K562 (cell line): ENCODE data around the gene BACE1-AS. TPM values are rescaled to one million over a fixed set of nuclear protein-coding genes. Genes with fewer than 3 reads are reported as not detected.

Experiments
- ATAC-seq: fragments of 200-7000 bp; cut with Tn5 transposase; 3 replicates; pipeline ENCODE4 v1.9.1; 2020; ENCODE audit warnings: moderate library complexity
- BruUV-seq: library from RNA; stranded (reverse); fragments of 400-500 nt; replicated peaks from 2 replicates; lab custom pipeline; 2021; lab: Mats Ljungman, UMichigan
- CTCF ChIA-PET: fragments of 300-600 bp; formaldehyde crosslinking; extraction: SDS; loops from one replicate; lab custom pipeline; 2021; ENCODE audit warnings: low intra/inter-chr PET ratio; lab: Yijun Ruan, JAX
- POLR2A ChIA-PET: fragments of 300-600, 350-650 bp; sonication (Branson Sonifier 250); formaldehyde crosslinking; extraction: SDS; loops from one replicate; lab custom pipeline; 2021; ENCODE audit warnings: antibody characterized with exemption, inconsistent platforms; lab: Yijun Ruan, JAX
- DNase-seq, 4 experiments: peaks; one replicate each; pipeline versions ENCODE4 v3.0.0 to v3.0.0-alpha.2; 2011 to 2018; ENCODE audit warnings: low spot score in 3 of 4, mixed read lengths in 3 of 4; ENCODE audit errors: extremely low read depth in 1 of 4
- FAIRE-seq: peaks from 2 replicates; lab custom pipeline; 2011; peaks lifted over from hg19 to GRCh38; lab: Jason Lieb, UNC
- H2AFZ ChIP-seq: 2 replicates; pipeline ENCODE4 v1.6.0; 2011; ENCODE audit warnings: low read depth, low read length, control low read depth, inconsistent platforms
- H3K27ac ChIP-seq: fragments of 200-600 bp; 3 replicates; pipeline ENCODE4 v1.8.0; 2011; ENCODE audit warnings: low read depth, mild to moderate bottlenecking, control low read depth, inconsistent platforms, low read length, moderate library complexity, mixed read lengths; ENCODE audit errors: extremely low read depth
- H3K27me3 ChIP-seq, 2 experiments: fragments of 300-600 bp in 1 of 2; 2 replicates in 1 of 2; 3 replicates in 1 of 2; pipeline versions ENCODE4 v1.6.0 to v1.8.0; 2011; ENCODE audit warnings: inconsistent platforms in 2 of 2, low read length in 2 of 2, mild to moderate bottlenecking in 1 of 2, mixed read lengths in 1 of 2, moderate library complexity in 1 of 2; ENCODE audit not compliant: control insufficient read depth in 2 of 2, insufficient read depth in 2 of 2
- H3K36me3 ChIP-seq: fragments of 300-600 bp; 3 replicates; pipeline ENCODE4 v1.8.0; 2011; ENCODE audit warnings: mild to moderate bottlenecking, low read length, inconsistent platforms; ENCODE audit not compliant: control insufficient read depth, insufficient read depth
- H3K4me1 ChIP-seq, 2 experiments: fragments of 200-600 bp in 1 of 2; replicated peaks in 1 of 2; 2 replicates in 1 of 2; 3 replicates in 1 of 2; pipeline versions ENCODE4 v1.5.1 to v1.8.0; 2011; ENCODE audit warnings: inconsistent platforms in 2 of 2, low read length in 2 of 2, mild to moderate bottlenecking in 1 of 2, mixed read lengths in 1 of 2, moderate library complexity in 1 of 2; ENCODE audit not compliant: control insufficient read depth in 2 of 2, insufficient read depth in 2 of 2
- H3K4me2 ChIP-seq: 2 replicates; pipeline ENCODE4 v1.6.1; 2011; ENCODE audit warnings: low read length, control low read depth, inconsistent platforms, mixed read lengths; ENCODE audit not compliant: insufficient read depth
- H3K4me3 ChIP-seq: fragments of 200-600 bp; sonication (generic), shearing (Covaris generic); 2 replicates; pipeline ENCODE4 v1.5.1; 2016; ENCODE audit warnings: control low read depth, inconsistent platforms
- H3K79me2 ChIP-seq: fragments of 200-600 bp; 3 replicates; pipeline ENCODE4 v1.8.0; 2011; ENCODE audit warnings: low read length, inconsistent platforms; ENCODE audit not compliant: control insufficient read depth, insufficient read depth
- H3K9ac ChIP-seq, 2 experiments: 2 replicates each; pipeline versions ENCODE4 v1.6.0 to v1.6.1; 2011; ENCODE audit warnings: low read depth in 2 of 2, low read length in 2 of 2, control low read depth in 1 of 2, inconsistent platforms in 1 of 2, mild to moderate bottlenecking in 1 of 2, mixed read lengths in 1 of 2; ENCODE audit not compliant: insufficient read depth in 1 of 2
- H3K9me1 ChIP-seq: one replicate; pipeline ENCODE4 v1.6.0; 2011; ENCODE audit warnings: inconsistent platforms, mild to moderate bottlenecking, low read length, moderate library complexity; ENCODE audit not compliant: control insufficient read depth, insufficient read depth
- H3K9me3 ChIP-seq: replicated peaks from 2 replicates; pipeline ENCODE4 v1.5.1; 2011; ENCODE audit warnings: low read depth, low read length, inconsistent platforms; ENCODE audit not compliant: control insufficient read depth, insufficient read depth
- H4K20me1 ChIP-seq: replicated peaks from 2 replicates; pipeline ENCODE4 v1.6.1; 2011; ENCODE audit warnings: low read length, inconsistent platforms, mixed read lengths; ENCODE audit not compliant: control insufficient read depth, insufficient read depth
- ARNT ChIP-seq, 2 experiments: fragments of 450-650 bp; IDR thresholded peaks; 2 replicates each; pipeline ENCODE4 v1.6.1; 2016; ENCODE audit warnings: mild to moderate bottlenecking in 1 of 2
- CCNT2 ChIP-seq: IDR thresholded peaks from 2 replicates; pipeline ENCODE4 v1.6.1; 2011; ENCODE audit warnings: borderline replicate concordance, low read depth, mild to moderate bottlenecking, moderate library complexity, mixed read lengths, low read length; ENCODE audit not compliant: insufficient read length; ENCODE audit errors: extremely low read depth
- CEBPB ChIP-seq: fragments of 450-650 bp; IDR thresholded peaks from 2 replicates; pipeline ENCODE4 v1.6.1; 2016; ENCODE audit warnings: missing genetic modification characterization, missing compliant biosample characterization
- FOXA1 ChIP-seq: fragments of 450-650 bp; IDR thresholded peaks from 2 replicates; pipeline ENCODE4 v1.6.1; 2016; ENCODE audit warnings: mild to moderate bottlenecking, borderline replicate concordance
- GTF2F1 ChIP-seq: IDR thresholded peaks from 2 replicates; pipeline ENCODE4 v1.6.1; 2011; ENCODE audit warnings: low read depth, low read length, improper control_type of control experiment
- NBN ChIP-seq: fragments of 450-650 bp; IDR thresholded peaks from 2 replicates; pipeline ENCODE4 v1.6.1; 2016; ENCODE audit warnings: low read depth, mild to moderate bottlenecking
- NCOA4 ChIP-seq: fragments of 450-650 bp; IDR thresholded peaks from 2 replicates; pipeline ENCODE4 v1.6.1; 2018; ENCODE audit warnings: mild to moderate bottlenecking; ENCODE audit not compliant: partially characterized antibody
- NELFE ChIP-seq: IDR thresholded peaks from 2 replicates; pipeline ENCODE4 v1.6.1; 2011; ENCODE audit warnings: mild to moderate bottlenecking; ENCODE audit not compliant: insufficient read depth, insufficient read length
- NR2F6 ChIP-seq: fragments of 450-650 bp; formaldehyde crosslinking; IDR thresholded peaks from 2 replicates; pipeline ENCODE4 v1.4.0; 2020; ENCODE audit warnings: mild to moderate bottlenecking
- NR3C1 ChIP-seq: sonication (generic); formaldehyde crosslinking; IDR thresholded peaks from 2 replicates; pipeline ENCODE4 v1.8.1; 2022; ENCODE audit warnings: missing genetic modification reagents
- PCBP2 ChIP-seq: fragments of 200-400 bp; formaldehyde crosslinking; IDR thresholded peaks from 2 replicates; pipeline ENCODE4 v1.6.1; 2018; ENCODE audit warnings: low read length, low read depth, mild to moderate bottlenecking, moderate library complexity; ENCODE audit not compliant: poor library complexity, severe bottlenecking
- ZBTB1 ChIP-seq: sonication (generic); formaldehyde crosslinking; IDR thresholded peaks from 2 replicates; pipeline ENCODE4 v1.8.1; 2023; ENCODE audit warnings: missing genetic modification reagents, low read depth, mild to moderate bottlenecking, borderline replicate concordance
- ZC3H11A ChIP-seq: IDR thresholded peaks from 2 replicates; pipeline ENCODE4 v1.6.1; 2012; ENCODE audit warnings: low read depth, low read length, improper control_type of control experiment
- ZNF212 ChIP-seq: fragments of 450-650 bp; formaldehyde crosslinking; IDR thresholded peaks from 2 replicates; pipeline ENCODE4 v1.4.0; 2020; ENCODE audit warnings: mild to moderate bottlenecking
- ZNF507 ChIP-seq: conservative IDR thresholded peaks from 2 replicates; pipeline ENCODE4 v1.6.1; 2017; ENCODE audit warnings: missing genetic modification characterization, missing compliant biosample characterization
- WGBS: fragments of 100-300 bp; shearing (Covaris generic); methylation state at CpG from one replicate; pipeline ENCODE4 v1.1.6; 2016; ENCODE audit warnings: low coverage, mixed read lengths; ENCODE audit not compliant: insufficient coverage; ENCODE audit errors: missing lambda C conversion rate; 5-methylcytosine and 5-hydroxymethylcytosine counted together
- in situ Hi-C: fragments of 300-500 bp; cut with MboI; formaldehyde crosslinking; loops from 4 replicates; pipeline ENCODE4 v1.15.0; 2018; ENCODE audit warnings: inconsistent platforms, mixed read lengths
- intact Hi-C: fragments of 100-400 bp; cut with micrococcal nuclease; formaldehyde crosslinking; loops from 2 replicates; pipeline ENCODE4 v1.14.2; 2022
- polyA plus RNA-seq, 8 experiments: library from polyadenylated mRNA; depleted of rRNA in 4 of 8; stranded (reverse) in 5 of 8; unstranded in 3 of 8; fragments of >200 nt; fragmentation: Nextera tagmentation in 2 of 8; fragmentation: Illumina TruSeq in 1 of 8; extraction: Ambion mirVana in 2 of 8; extraction: Trizol in 1 of 8; gene quantifications; 2 replicates each; pipeline versions ENCODE4 v1.2.1 to v1.2.3, GENCODE V29; 2011 to 2014; ENCODE audit warnings: inconsistent platforms in 1 of 8, missing spikeins in 1 of 8
- total RNA-seq, 7 experiments: library from RNA; depleted of rRNA in 6 of 7; stranded (reverse); fragments of >200 nt in 6 of 7; fragmentation: Illumina TruSeq in 2 of 7; extraction: Trizol in 2 of 7; gene quantifications; 2 replicates each; pipeline versions ENCODE4 v1.2.1 to v1.2.3, GENCODE V29; 2011 to 2021; ENCODE audit warnings: low replicate concordance in 1 of 7
- TF ChIP-seq, protein P1 (sequence below): IDR thresholded peaks from 2 replicates; pipeline ENCODE4 v1.6.1; 2016; ENCODE audit warnings: missing genetic modification characterization, missing compliant biosample characterization
- TF ChIP-seq, protein P2 (sequence below), 2 experiments: fragments of 450-650 bp; IDR thresholded peaks; 2 replicates each; pipeline ENCODE4 v1.6.1; 2018; ENCODE audit warnings: mild to moderate bottlenecking in 2 of 2, low read depth in 1 of 2; ENCODE audit not compliant: partially characterized antibody in 2 of 2
- TF ChIP-seq, protein P3 (sequence below), 2 experiments: fragments of 450-650 bp; IDR thresholded peaks; 2 replicates each; pipeline ENCODE4 v1.6.1; 2016

Gene BACE1-AS
- total and polyA plus RNA-seq, 9 of the 15 experiments (the other 6 are each of a cell fraction or from before 2014, with no cell fraction given), result 2.2 to 8.2 (median 3.8) TPM

DNA sequence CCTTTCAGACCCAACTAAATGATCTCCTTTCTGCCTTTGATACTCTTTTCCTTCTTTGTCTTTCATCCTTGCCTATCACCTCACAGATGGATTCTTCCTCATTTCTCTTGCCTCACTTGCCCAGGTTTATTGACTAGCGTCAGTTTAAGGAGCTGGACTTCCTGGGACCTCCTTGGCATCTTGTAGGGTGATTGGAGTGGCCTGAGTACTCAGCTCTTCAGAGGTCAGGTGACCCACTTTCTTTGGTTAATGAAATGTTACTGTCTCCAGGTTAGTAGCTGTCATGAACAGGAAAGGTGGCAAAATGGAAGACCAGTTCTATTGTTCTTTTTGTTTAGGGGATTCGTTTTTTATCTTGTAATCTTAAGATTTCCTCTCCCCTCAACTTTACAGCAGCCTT, 4.6 kb upstream of the BACE1-AS start:
- POLR2A ChIA-PET, result interaction anchor here (0.6 to 1.5 kb wide), 4 partner anchors 10 to 510 kb away, joined by 3 to 5 read pairs (median 4); no protein-coding TSS in a partner anchor
- Histone ChIP-seq H3K9ac (no peak overlapping the region), H3K27ac (no peak overlapping the region), H2AFZ (no peak overlapping the region), H3K4me1 (no peaks in the 10 kb centered on the region), H3K79me2 (no peaks in the 10 kb centered on the region), H3K4me2 (no peak overlapping the region), H3K9me1 (no peaks in the 10 kb centered on the region), H4K20me1 (peaks cover 3% of the 10 kb centered on the region; the same call in 1 of the 2 replicates), H3K4me3 (no peak overlapping the region), H3K27me3 (no peaks in the 10 kb centered on the region), H3K36me3 (peaks cover 54% of the 10 kb centered on the region), H3K9me3 (no peaks in the 10 kb centered on the region)
- no TSS peak for BruUV-seq
- CTCF ChIA-PET, result no interaction called here
- ATAC-seq (no peak), DNase-seq (no peak), FAIRE-seq (no peak)
- intact Hi-C loops (no loop called here), in situ Hi-C loops (no loop called here)
- 48% methylated on average over 2 of the region's 2 CpGs for WGBS
- no peak for TF ChIP-seq NELFE
- no peak for TF ChIP-seq GTF2F1
- no peak for TF ChIP-seq CEBPB (tag)
- no peak for TF ChIP-seq ZNF212
- TF ChIP-seq ZBTB1 (CRISPR knock-in tag), result no peak
- TF ChIP-seq PCBP2, result no peak
- no peak for TF ChIP-seq CCNT2
- no peak for TF ChIP-seq ZNF507 (tag)
- TF ChIP-seq, protein P1, sequence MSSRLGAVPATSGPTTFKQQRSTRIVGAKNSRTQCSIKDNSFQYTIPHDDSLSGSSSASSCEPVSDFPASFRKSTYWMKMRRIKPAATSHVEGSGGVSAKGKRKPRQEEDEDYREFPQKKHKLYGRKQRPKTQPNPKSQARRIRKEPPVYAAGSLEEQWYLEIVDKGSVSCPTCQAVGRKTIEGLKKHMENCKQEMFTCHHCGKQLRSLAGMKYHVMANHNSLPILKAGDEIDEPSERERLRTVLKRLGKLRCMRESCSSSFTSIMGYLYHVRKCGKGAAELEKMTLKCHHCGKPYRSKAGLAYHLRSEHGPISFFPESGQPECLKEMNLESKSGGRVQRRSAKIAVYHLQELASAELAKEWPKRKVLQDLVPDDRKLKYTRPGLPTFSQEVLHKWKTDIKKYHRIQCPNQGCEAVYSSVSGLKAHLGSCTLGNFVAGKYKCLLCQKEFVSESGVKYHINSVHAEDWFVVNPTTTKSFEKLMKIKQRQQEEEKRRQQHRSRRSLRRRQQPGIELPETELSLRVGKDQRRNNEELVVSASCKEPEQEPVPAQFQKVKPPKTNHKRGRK, result no peak
- no peak for TF ChIP-seq NBN
- TF ChIP-seq FOXA1, result no peak
- TF ChIP-seq NCOA4, result no peak
- no peak for TF ChIP-seq NR3C1
- no peak for TF ChIP-seq ZC3H11A
- TF ChIP-seq, protein P2, sequence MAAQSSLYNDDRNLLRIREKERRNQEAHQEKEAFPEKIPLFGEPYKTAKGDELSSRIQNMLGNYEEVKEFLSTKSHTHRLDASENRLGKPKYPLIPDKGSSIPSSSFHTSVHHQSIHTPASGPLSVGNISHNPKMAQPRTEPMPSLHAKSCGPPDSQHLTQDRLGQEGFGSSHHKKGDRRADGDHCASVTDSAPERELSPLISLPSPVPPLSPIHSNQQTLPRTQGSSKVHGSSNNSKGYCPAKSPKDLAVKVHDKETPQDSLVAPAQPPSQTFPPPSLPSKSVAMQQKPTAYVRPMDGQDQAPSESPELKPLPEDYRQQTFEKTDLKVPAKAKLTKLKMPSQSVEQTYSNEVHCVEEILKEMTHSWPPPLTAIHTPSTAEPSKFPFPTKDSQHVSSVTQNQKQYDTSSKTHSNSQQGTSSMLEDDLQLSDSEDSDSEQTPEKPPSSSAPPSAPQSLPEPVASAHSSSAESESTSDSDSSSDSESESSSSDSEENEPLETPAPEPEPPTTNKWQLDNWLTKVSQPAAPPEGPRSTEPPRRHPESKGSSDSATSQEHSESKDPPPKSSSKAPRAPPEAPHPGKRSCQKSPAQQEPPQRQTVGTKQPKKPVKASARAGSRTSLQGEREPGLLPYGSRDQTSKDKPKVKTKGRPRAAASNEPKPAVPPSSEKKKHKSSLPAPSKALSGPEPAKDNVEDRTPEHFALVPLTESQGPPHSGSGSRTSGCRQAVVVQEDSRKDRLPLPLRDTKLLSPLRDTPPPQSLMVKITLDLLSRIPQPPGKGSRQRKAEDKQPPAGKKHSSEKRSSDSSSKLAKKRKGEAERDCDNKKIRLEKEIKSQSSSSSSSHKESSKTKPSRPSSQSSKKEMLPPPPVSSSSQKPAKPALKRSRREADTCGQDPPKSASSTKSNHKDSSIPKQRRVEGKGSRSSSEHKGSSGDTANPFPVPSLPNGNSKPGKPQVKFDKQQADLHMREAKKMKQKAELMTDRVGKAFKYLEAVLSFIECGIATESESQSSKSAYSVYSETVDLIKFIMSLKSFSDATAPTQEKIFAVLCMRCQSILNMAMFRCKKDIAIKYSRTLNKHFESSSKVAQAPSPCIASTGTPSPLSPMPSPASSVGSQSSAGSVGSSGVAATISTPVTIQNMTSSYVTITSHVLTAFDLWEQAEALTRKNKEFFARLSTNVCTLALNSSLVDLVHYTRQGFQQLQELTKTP (IDR thresholded peaks at IDR 0.05; ENCODE audit: low read depth in 1 of 2, partially characterized antibody in 2 of 2), result no peak
- TF ChIP-seq, protein P3, sequence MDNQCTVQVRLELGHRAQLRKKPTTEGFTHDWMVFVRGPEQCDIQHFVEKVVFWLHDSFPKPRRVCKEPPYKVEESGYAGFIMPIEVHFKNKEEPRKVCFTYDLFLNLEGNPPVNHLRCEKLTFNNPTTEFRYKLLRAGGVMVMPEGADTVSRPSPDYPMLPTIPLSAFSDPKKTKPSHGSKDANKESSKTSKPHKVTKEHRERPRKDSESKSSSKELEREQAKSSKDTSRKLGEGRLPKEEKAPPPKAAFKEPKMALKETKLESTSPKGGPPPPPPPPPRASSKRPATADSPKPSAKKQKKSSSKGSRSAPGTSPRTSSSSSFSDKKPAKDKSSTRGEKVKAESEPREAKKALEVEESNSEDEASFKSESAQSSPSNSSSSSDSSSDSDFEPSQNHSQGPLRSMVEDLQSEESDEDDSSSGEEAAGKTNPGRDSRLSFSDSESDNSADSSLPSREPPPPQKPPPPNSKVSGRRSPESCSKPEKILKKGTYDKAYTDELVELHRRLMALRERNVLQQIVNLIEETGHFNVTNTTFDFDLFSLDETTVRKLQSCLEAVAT (IDR thresholded peaks at IDR 0.05), result no peak
- no peak for TF ChIP-seq ARNT (IDR thresholded peaks at IDR 0.05)
- no peak for TF ChIP-seq NR2F6 (CRISPR knock-in tag)
